Stimulated activated CD8-positive, alpha-beta memory T cell treated with anti-CD3 and anti-CD28 coated beads, Interleukin-4, amount 100 ng/mL, for 48 hours (primary cell): ENCODE measurements around the gene CDC5L.
"Not testable (repeated sequence)": the region's sequence is repeated elsewhere in the genome, so short reads cannot be mapped to it uniquely, and the experiment has no call there.

Source experiments
- DNase-seq: peaks from one replicate; pipeline ENCODE4 v3.0.0-alpha.2; 2020

Gene CDC5L

DNA sequence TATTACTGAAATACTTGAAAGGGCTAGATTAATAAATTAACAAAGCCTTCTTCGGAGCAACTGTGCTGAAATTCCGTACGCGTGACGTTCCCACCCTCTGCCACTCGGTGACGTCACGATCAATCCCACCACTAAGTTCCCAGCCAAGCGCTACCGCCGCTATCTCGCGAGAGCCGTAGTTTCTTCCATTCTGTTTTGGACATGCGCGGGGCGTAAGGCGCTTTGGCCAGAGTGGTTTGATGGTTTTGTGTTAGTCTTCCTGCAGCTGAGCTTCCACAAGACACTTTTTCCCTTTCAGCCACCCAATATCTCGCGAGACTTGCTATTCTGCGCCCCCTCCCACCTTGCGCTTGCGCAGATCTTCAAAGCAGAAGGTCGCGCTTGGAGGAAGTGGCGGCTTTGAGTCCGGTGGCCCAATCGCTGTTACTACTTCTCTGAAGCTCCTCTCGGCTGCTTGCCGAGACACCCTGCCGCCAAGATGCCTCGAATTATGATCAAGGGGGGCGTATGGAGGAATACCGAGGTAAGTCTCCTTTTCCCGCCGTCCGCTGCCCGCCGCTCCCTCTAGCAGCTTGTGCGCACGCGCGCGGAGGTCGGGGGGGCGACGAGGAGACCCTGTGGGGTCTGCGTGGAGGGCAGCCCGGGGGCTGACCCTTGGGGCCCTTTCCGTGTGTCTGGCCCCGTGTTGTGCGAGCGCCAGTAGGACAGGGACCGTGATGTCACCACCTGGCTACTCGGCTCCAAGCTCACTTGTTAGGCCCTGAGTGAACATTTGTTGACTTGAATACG is at the start of gene CDC5L:
Gene CDC5L, plus strand, starts transcription at position 361 of the 789 bp plus-strand sequence. Its CDS starts 118 bp downstream, at position 479.
- peak; percentile 94 for DNase-seq

GRCh38 chr6:44338228-44339122 is 49.0 kb upstream of the CDC5L start:
- peak; percentile 77 for DNase-seq

DNA sequence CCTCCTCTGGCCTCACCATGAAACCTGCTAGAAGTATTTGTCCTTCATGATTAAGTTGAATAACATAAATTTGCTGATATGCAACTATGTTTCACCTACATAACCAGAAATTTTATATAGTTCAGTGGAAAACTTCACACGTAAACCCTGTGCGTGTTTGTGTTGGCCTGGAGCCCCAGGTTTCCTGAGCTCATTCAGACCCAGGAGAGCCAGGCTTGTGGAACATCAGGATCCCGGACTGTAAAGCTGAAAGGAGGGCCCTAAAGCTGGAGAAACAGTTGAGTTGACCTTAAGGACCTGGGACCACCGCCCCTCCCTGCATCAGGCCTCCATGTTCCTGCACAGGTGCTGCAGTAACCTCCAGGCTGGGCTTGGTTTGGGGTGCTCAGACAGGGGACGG is 48.2 kb upstream of the CDC5L start:
- DNase-seq, result no peak

GRCh38 chr6:44339763-44340625 is 47.5 kb upstream of the CDC5L start:
- peak; percentile 38 for DNase-seq

GRCh38 chr6:44341095-44341890 is 46.2 kb upstream of the CDC5L start:
- DNase-seq, result no peak

DNA sequence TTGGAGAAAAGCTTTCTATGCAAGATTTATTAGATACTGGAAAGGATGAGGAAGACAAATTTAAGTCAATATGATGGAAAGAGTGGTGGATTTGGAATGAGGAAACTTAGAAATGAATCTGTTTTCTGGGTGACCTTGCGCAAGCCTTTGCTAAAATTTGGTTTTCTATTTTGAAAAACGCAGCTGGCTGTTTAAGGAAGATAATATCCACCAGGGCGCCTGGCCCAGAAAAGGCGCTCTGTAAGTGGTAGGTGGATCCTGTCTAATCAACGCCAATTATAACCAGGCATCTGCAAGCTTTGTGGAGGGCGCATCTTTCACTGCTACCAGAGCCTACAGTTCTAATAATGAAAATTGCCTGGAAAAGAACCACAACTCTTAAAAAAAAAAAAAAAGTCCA is 45.5 kb upstream of the CDC5L start:
- DNase-seq, result no peak

- peak; percentile 27 for DNase-seq
Measured at GRCh38 chr6:44342489-44342888, 45.0 kb upstream of the CDC5L start, which contains the start of gene SPATS1. Gene SPATS1 (plus strand): TSS chr6:44342650. CDS start chr6:44343096, 446 bp downstream.

DNA sequence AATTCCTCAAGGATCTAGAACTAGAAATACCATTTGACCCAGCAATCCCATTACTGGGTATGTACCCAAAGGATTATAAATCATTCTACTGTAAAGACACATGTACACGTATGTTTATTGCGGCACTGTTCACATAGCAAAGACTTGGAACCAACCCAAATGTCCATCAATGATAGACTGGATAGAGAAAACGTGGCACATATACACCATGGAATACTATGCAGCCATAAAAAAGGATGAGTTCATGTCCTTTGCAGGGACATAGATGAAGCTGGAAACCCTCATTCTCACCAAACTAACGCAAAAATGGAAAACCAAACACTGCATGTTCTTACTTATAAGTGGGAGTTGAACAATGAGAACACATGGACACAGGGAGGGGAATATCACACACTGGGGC is 40.7 kb upstream of the CDC5L start:
- not testable (repeated sequence) for DNase-seq

DNA sequence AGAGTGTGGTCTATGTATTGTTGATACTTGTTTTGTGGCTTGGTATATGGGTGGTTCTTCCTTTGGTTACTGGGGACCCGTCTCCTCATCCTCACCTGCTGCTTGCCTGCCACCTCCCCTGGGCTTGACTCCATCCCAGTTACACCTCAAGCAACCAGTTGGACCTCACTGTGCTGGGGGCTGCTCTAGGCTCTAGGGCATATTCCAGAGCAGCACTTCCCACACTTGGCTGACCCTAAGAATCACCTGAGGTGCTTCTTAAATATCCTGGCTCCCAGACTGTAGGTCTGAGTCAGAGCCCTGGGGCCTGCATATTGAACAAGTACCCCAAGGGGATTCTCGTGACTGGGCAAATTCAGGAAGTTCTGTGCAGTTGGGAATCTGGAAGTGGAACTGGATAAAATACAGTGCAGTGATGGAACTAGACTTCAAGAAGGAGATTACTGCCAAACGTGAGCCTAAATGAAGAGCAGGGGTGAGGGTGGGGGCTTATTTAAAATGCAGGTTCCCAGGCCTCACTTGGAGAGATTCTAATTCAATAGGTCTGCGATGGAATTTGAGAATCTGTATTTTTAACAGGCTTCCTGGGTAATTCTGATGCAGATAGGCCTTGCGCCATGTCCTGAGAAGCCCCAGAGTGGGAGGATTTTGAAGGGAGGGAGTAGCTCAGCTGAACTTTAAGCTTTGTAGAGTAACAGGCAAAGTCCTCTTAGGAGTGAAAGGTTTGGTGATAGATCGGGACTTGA is 37.4 kb upstream of the CDC5L start:
- no peak for DNase-seq

- DNase-seq, result not testable (repeated sequence)
Measured at GRCh38 chr6:44350650-44350994, 36.9 kb upstream of the CDC5L start.

DNA sequence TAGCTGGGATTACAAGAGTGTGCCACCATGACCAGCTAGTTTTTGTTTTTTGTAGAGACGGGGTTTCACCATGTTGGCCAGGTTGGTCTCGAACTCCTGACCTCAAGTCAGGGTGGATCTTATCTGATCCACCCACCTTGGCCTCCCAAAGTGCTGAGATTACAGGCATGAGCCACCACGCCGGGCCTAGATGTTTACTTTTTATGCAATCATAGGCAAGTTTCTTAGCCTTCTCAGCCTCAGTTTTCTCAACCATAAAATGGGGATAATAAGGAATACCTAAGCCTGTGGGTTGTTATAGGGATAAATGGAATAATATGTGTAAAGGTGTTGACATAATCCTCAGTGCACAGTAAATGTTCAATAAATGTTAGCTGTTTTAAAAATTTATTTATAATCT is 35.2 kb upstream of the CDC5L start:
- DNase-seq, result no peak

DNA sequence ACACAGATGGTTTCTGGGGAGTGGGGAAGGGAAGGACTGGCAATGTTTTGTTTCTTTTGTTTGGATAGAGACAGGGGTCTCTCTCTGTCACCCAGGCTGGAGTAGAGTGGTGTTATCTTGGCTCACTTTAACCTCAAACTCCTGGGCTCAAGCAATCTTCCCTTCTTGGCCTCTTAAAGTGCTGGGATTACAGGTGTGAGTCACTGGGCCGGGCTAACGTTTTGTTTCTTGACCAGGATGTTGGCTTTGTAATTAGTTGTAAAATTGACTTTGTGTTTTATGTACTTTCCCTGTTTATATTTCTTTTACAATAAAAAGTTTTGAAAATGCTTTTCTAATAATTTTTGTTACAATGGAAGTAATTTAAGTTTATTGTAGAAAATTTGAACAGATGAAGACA is 34.2 kb upstream of the CDC5L start:
- no peak for DNase-seq

DNA sequence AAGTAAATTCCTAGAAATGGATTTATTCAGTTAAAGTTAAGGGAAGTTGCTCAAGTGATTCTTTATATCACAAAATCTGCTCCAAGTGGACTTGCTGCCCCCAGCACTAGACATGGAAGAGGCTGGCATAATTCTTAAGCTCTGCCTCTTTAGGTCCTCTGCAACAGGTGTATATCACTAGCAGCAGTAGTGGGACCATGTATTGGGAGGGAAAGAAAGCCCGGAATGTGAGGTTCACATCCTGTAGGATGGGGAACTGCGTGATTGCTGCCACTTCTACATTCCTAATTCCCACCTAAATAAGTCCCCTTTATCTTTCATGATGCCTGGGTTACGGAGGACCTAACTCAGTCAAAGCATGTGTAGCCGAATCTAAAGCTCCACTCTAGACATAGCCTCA is 31.9 kb upstream of the CDC5L start:
- no peak for DNase-seq

- DNase-seq, result no peak
Measured at GRCh38 chr6:44356487-44356886, 31.0 kb upstream of the CDC5L start.

DNA sequence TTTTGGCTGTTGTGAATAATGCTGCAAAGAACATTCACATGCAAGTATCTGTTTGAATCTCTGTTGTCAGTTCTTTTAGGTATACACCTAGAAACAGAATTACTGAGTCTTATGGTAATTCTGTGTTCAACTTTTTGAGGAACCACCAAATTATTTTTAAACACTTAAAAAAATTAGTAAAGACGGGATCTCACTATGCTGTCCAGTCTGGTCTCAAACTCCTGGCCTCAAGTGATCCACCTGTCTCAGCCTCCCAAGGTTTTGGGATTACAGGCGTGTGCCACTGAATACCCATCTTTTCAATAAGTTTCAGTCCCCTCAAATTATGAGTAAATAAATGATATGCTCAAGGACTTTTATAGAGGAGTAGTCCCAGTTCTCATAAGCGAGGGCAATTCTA is 27.5 kb upstream of the CDC5L start:
- DNase-seq, result no peak

- no peak for DNase-seq
Measured at GRCh38 chr6:44361947-44362346, 25.6 kb upstream of the CDC5L start.

DNA sequence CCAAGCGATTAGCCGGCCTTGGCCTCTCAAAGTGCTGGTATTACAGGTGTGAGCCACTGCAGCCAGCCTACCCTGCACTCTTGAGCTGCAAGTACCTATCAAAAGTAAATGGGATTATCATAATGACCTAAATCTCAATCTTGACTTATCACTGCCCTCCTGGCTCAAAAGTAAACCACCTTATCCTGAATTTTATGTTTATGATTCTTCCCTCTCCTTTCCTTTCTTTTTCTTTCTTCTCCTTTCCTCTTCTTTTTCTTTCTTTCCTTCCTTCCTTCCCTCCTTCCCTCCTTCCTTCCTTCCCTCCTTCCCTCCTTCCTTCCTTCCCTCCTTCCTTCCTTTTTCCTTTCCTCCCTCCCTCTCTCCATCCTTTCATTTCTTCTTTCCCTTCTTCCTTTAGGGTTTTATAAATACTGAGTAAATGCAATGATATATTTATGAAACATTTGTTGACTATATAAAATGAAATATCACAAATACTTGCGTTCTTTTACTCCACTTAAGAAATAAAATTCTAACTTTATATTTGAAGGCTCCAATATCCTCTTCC is 24.1 kb upstream of the CDC5L start:
- DNase-seq, result no peak

- DNase-seq, result no peak
Measured at GRCh38 chr6:44366781-44367180, 20.7 kb upstream of the CDC5L start.

DNA sequence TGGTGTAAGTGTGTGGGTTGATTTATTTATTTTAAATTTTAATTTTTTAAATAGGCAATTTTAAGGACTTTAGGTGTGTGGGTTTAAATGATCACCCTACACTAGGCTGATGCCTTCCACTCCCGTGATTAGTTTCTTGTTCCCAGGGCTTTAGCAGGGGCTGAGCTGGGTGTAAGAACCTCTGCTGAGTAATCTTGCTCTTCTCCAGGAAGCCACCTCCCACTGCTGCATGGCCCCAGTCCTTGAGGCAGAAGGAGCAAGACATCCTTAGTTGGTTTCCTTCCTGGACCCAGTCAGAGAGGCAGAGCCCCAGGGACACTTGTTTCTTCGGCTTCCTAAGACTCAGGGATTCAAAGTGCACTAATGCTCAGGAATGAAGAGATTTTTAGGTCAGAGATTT is 19.8 kb upstream of the CDC5L start:
- no peak for DNase-seq

- DNase-seq, result no peak
Measured at GRCh38 chr6:44373051-44373450, 14.5 kb upstream of the CDC5L start.

GRCh38 chr6:44373787-44374186 is 13.7 kb upstream of the CDC5L start:
- DNase-seq, result no peak
